HCT116 (cell line): Measurements from ENCODE around the gene TRIM56. TPM values are rescaled to one million over a fixed set of nuclear protein-coding genes. Genes with fewer than 3 reads are reported as not detected.

Experiments
- ATAC-seq: fragments of 200-7000 bp; cut with Tn5 transposase; 2 replicates; pipeline ENCODE4 v1.9.1; 2020; ENCODE audit warnings: mild to moderate bottlenecking, moderate library complexity
- BruUV-seq: library from RNA; stranded (reverse); fragments of 400-500 nt; replicated peaks from 2 replicates; lab custom pipeline; 2021; lab: Mats Ljungman, UMichigan
- CTCF ChIA-PET: fragments of 300-600 bp; sonication (Branson Sonifier 250); formaldehyde crosslinking; loops from one replicate; lab custom pipeline; 2021; ENCODE audit warnings: antibody characterized with exemption; lab: Charles Lee
- POLR2A ChIA-PET: fragments of 300-600, 350-600 bp; sonication (Branson Sonifier 250); formaldehyde crosslinking; loops from one replicate; lab custom pipeline; 2021; ENCODE audit warnings: antibody characterized with exemption; lab: Charles Lee
- RAD21 ChIA-PET, 2 experiments: fragments of 300-600 bp; sonication (Branson Sonifier 250); formaldehyde crosslinking; loops; one replicate each; lab custom pipeline; 2023; ENCODE audit warnings: low total read pairs in 2 of 2; ENCODE audit not compliant: uncharacterized antibody in 2 of 2, unreplicated experiment in 2 of 2, low non-redundant PET in 1 of 2; lab: Charles Lee
- DNase-seq: peaks from one replicate; pipeline ENCODE4 v3.0.0-alpha.2; 2010; ENCODE audit warnings: low read depth, low spot score
- H2AFZ ChIP-seq: fragments of 200-600 bp; shearing (Covaris generic), sonication (generic); 2 replicates; pipeline ENCODE4 v1.6.1; 2017; ENCODE audit warnings: low read depth, mixed run types, mixed read lengths, antibody characterized with exemption, low read length; ENCODE audit not compliant: poor library complexity, severe bottlenecking
- H3K27ac ChIP-seq: 2 replicates; pipeline ENCODE4 v1.5.1; 2012; ENCODE audit warnings: low read depth, low read length
- H3K27me3 ChIP-seq: fragments of 200-600 bp; sonication (generic); 2 replicates; pipeline ENCODE4 v1.6.1; 2016; ENCODE audit warnings: mixed run types, low read length, mixed read lengths; ENCODE audit not compliant: insufficient read depth
- H3K36me3 ChIP-seq, 2 experiments: fragments of 200-500 bp in 1 of 2; fragments of 200-600 bp in 1 of 2; sonication (Bioruptor generic) in 1 of 2; sonication (generic) in 1 of 2; 2 replicates each; pipeline versions ENCODE4 v1.5.1 to v1.6.1; 2014 to 2016; ENCODE audit warnings: low read length in 2 of 2, inconsistent platforms in 1 of 2, mixed read lengths in 1 of 2, mixed run types in 1 of 2; ENCODE audit not compliant: insufficient read depth in 2 of 2, control insufficient read depth in 1 of 2
- H3K4me1 ChIP-seq, 2 experiments: fragments of 200-600 bp in 1 of 2; sonication (generic) in 1 of 2; 2 replicates each; pipeline versions ENCODE4 v1.5.1 to v1.6.1; 2012 to 2017; ENCODE audit warnings: low read length in 2 of 2, inconsistent platforms in 1 of 2, mild to moderate bottlenecking in 1 of 2, mixed read lengths in 1 of 2, mixed run types in 1 of 2, moderate library complexity in 1 of 2; ENCODE audit not compliant: insufficient read depth in 2 of 2, control insufficient read depth in 1 of 2
- H3K4me2 ChIP-seq: fragments of 200-600 bp; sonication (generic); 2 replicates; pipeline ENCODE4 v1.6.1; 2017; ENCODE audit warnings: mixed run types, low read length, mixed read lengths
- H3K4me3 ChIP-seq, 2 experiments: fragments of 200-600 bp in 1 of 2; sonication (generic) in 1 of 2; replicated peaks in 1 of 2; 2 replicates each; pipeline ENCODE4 v1.5.1; 2011 to 2016; ENCODE audit warnings: low read length in 2 of 2, control low read depth in 1 of 2, low read depth in 1 of 2, mild to moderate bottlenecking in 1 of 2, mixed read lengths in 1 of 2, mixed run types in 1 of 2
- H3K79me2 ChIP-seq: fragments of 200-600 bp; sonication (generic); 2 replicates; pipeline ENCODE4 v1.6.1; 2017; ENCODE audit warnings: mild to moderate bottlenecking, mixed run types, low read length, moderate library complexity, mixed read lengths; ENCODE audit not compliant: insufficient read depth
- H3K9ac ChIP-seq: fragments of 200-600 bp; sonication (generic); 2 replicates; pipeline ENCODE4 v1.6.1; 2016; ENCODE audit warnings: low read length, mixed read lengths
- H3K9me2 ChIP-seq: fragments of 200-600 bp; sonication (generic), shearing (Covaris generic); 2 replicates; pipeline ENCODE4 v1.6.1; 2017; ENCODE audit warnings: mixed run types, mild to moderate bottlenecking, moderate library complexity; ENCODE audit not compliant: insufficient read depth
- H3K9me3 ChIP-seq, 2 experiments: fragments of 200-500 bp in 1 of 2; fragments of 200-600 bp in 1 of 2; sonication (Bioruptor generic) in 1 of 2; sonication (generic) in 1 of 2; 2 replicates each; pipeline ENCODE4 v1.6.1; 2014 to 2017; ENCODE audit warnings: low read length in 2 of 2, mixed read lengths in 2 of 2, inconsistent platforms in 1 of 2, low read depth in 1 of 2, mild to moderate bottlenecking in 1 of 2, mixed run types in 1 of 2, moderate library complexity in 1 of 2; ENCODE audit not compliant: control insufficient read depth in 1 of 2, insufficient read depth in 1 of 2
- H4K20me1 ChIP-seq: fragments of 200-600 bp; sonication (generic), shearing (Covaris generic); 2 replicates; pipeline ENCODE4 v1.6.1; 2017; ENCODE audit warnings: mixed run types, mild to moderate bottlenecking, moderate library complexity; ENCODE audit not compliant: insufficient read depth
- ELF1 ChIP-seq: IDR thresholded peaks from 2 replicates; pipeline ENCODE4 v1.6.1; 2012; ENCODE audit warnings: low read depth, borderline replicate concordance
- POLR2A ChIP-seq: IDR thresholded peaks from 2 replicates; pipeline ENCODE4 v1.7.0; 2011; ENCODE audit warnings: borderline replicate concordance; ENCODE audit not compliant: insufficient read depth, insufficient read length; ENCODE audit errors: extremely low read depth
- POLR2AphosphoS5 ChIP-seq: IDR thresholded peaks from 2 replicates; pipeline ENCODE4 v1.6.1; 2011; ENCODE audit warnings: mild to moderate bottlenecking, low read depth, low read length, moderate library complexity
- RAD21 ChIP-seq: IDR thresholded peaks from 2 replicates; pipeline ENCODE4 v1.6.1; 2012; ENCODE audit warnings: low read depth, mild to moderate bottlenecking
- REST ChIP-seq: IDR thresholded peaks from 2 replicates; pipeline ENCODE4 v1.6.1; 2012; ENCODE audit warnings: low read depth
- ZFX ChIP-seq: fragments of 450-650 bp; IDR thresholded peaks from 2 replicates; pipeline ENCODE4 v1.6.1; 2017
- intact Hi-C: fragments of 100-400 bp; cut with micrococcal nuclease; formaldehyde crosslinking; loops from 2 replicates; pipeline ENCODE4 v1.10.0; 2022
- total RNA-seq: library from RNA; stranded (reverse); gene quantifications from one replicate; pipeline ENCODE4 v1.2.1, GENCODE V29; 2021; ENCODE audit not compliant: unreplicated experiment
- TF ChIP-seq, protein P1 (sequence below): IDR thresholded peaks from 2 replicates; pipeline ENCODE4 v1.6.1; 2012
- TF ChIP-seq, protein P2 (sequence below): IDR thresholded peaks from 2 replicates; pipeline ENCODE4 v1.6.1; 2011; ENCODE audit warnings: mild to moderate bottlenecking, low read length, moderate library complexity; ENCODE audit not compliant: insufficient replicate concordance; ENCODE audit errors: extremely low read depth

Gene TRIM56
- total RNA-seq, 1 experiment from 2014 or later = 25.9 TPM

DNA sequence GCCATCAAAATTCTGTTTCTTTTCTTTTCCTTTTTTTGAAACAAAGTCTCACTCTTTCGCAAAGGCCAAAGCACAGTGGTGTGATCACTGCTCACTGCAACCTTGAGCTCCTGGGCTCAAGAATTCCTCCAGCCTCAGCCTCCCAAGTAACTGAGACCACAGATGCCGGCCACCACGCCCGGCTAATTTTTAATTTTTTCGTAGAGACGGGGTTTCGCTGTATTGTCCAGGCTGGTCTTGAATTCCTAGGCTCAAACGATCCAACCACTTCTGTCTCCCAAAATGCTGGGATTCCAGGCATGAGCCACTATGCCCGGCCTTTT is 25.7 kb upstream of the TRIM56 start:
- no peak overlapping the region for H3K9ac ChIP-seq
- peak overlapping the region; percentile 91 for H2AFZ ChIP-seq
- TF ChIP-seq REST = no peak
- TF ChIP-seq ELF1 = no peak
- TF ChIP-seq POLR2AphosphoS5 = no peak
- TF ChIP-seq, protein P1, sequence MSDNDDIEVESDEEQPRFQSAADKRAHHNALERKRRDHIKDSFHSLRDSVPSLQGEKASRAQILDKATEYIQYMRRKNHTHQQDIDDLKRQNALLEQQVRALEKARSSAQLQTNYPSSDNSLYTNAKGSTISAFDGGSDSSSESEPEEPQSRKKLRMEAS = no peak
- TF ChIP-seq, protein P2, sequence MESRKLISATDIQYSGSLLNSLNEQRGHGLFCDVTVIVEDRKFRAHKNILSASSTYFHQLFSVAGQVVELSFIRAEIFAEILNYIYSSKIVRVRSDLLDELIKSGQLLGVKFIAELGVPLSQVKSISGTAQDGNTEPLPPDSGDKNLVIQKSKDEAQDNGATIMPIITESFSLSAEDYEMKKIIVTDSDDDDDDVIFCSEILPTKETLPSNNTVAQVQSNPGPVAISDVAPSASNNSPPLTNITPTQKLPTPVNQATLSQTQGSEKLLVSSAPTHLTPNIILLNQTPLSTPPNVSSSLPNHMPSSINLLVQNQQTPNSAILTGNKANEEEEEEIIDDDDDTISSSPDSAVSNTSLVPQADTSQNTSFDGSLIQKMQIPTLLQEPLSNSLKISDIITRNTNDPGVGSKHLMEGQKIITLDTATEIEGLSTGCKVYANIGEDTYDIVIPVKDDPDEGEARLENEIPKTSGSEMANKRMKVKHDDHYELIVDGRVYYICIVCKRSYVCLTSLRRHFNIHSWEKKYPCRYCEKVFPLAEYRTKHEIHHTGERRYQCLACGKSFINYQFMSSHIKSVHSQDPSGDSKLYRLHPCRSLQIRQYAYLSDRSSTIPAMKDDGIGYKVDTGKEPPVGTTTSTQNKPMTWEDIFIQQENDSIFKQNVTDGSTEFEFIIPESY = no peak
- no peak for TF ChIP-seq POLR2A
- no peak for TF ChIP-seq ZFX
- TF ChIP-seq RAD21 = no peak
- TF ChIP-seq, all 23 proteins: peak for 0
- Histone ChIP-seq H3K4me1 (no peaks in the 10 kb centered on the region; a peak in 1 of 4 replicates), H3K4me2 (peak overlapping the region; percentile 22; the same call in 1 of the 2 replicates), H3K9me3 (no peaks in the 10 kb centered on the region), H3K79me2 (no peaks in the 10 kb centered on the region), H4K20me1 (no peaks in the 10 kb centered on the region), H3K4me3 (no peak overlapping the region), H3K27ac (no peak overlapping the region), H3K27me3 (peaks cover 30% of the 10 kb centered on the region), H3K9me2 (no peaks in the 10 kb centered on the region), H3K36me3 (no peaks in the 10 kb centered on the region)
- ChIA-PET POLR2A (no interaction called here), CTCF (interaction anchor here (0.7 to 1.4 kb wide), 3 partner anchors 21 to 223 kb away, joined by 3 to 6 read pairs (median 4); no protein-coding TSS in a partner anchor), RAD21 (no interaction called here)
- ATAC-seq (peak; percentile 22; the same call in 1 of the 2 replicates), DNase-seq (no peak)
- intact Hi-C loops = loop anchor here (1.0 kb wide), 2 partner anchors 93 to 162 kb away; no protein-coding TSS in a partner anchor
- no TSS peak for BruUV-seq
